ENCODE measurements around the gene PIP4P1. TPM values are rescaled to one million over a fixed set of nuclear protein-coding genes. Genes with fewer than 3 reads are reported as not detected.
A peak's percentile ranks its signal among the peaks of the same experiment; 100 is the strongest.

The PIP4P1 gene
- total and polyA plus RNA-seq, 10 of the 15 experiments (the other 5 are each of a cell fraction or from before 2014, with no cell fraction given), result 19.1 to 47.4 (median 39.7) TPM

DNA sequence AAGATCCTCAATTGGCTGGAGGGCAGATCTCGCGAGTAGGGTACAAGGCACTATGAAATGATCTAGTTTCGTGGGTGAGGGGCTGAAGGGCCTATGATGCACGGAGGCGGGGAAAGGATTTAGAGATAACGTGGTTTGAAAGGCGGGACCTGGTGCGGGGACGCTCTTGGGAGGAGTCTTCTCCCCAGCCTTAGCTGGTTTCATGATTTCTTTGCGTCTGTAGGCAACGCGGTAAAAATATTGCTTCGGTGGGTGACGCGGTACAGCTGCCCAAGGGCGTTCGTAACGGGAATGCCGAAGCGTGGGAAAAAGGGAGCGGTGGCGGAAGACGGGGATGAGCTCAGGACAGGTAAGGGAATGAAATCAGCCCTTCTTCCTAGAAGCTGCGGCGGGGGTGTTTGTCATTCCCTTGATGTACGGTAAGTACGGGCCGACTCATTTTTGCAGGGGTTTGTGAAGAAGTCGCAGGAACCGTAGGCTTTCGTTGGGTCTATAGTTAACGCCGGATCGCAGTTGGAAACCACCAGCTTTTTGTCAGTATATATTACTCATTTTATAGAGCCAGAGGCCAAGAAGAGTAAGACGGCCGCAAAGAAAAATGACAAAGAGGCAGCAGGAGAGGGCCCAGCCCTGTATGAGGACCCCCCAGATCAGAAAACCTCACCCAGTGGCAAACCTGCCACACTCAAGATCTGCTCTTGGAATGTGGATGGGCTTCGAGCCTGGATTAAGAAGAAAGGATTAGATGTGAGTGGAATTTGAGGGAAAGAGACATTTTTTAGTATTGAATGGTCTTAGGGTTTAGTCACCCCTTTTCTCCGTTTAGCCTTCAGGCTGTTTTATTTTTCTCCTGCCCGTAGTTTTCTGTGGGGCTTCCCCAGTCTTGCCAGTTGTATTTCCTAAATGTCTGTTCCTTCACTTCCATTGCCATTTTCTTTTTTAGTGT lies 5.6 kb downstream of the PIP4P1 start:
- peak overlapping the region; percentile 84 for H2AFZ ChIP-seq (ENCODE audit: control insufficient read depth, low read depth, low read length)
- H3K4me3 ChIP-seq, result peak overlapping the region; percentile 83
- TSS peak; percentile 93 for BruUV-seq (replicated peaks)
- H3K27me3 ChIP-seq (replicated peaks in 1 of 2; ENCODE audit: control insufficient read depth in 2 of 2, insufficient read depth in 2 of 2, low read length in 1 of 2), result no peaks in the 10 kb centered on the region
- DNase-seq (ENCODE audit: low read depth, low spot score) (no peak), ATAC-seq (peak; percentile 80), FAIRE-seq (peak; percentile 38)
- H3K4me1 ChIP-seq (ENCODE audit: control insufficient read depth, insufficient read depth, low read length), result peaks cover 6% of the 10 kb centered on the region
- ChIA-PET CTCF (interaction anchor here (0.7 to 4.7 kb wide), 9 partner anchors 14 to 219 kb away, joined by 3 to 48 read pairs (median 4); partner anchors contain the start of genes CCNB1IP1 and TEP1), RAD21 (ENCODE audit: unreplicated experiment) (interaction anchor here (0.6 to 2.9 kb wide), 10 partner anchors 14 to 1056 kb away, joined by 3 to 17 read pairs (median 4); partner anchors contain the start of genes PARP2, PNP and TEP1), SMC1A (ENCODE audit: uncharacterized antibody, unreplicated experiment) (interaction anchor here (0.9 to 3.0 kb wide), 13 partner anchors 17 to 128 kb away, joined by 3 to 27 read pairs (median 5); partner anchors contain the start of genes CCNB1IP1, PARP2 and TEP1), POLR2A (interaction anchor here (0.6 to 2.7 kb wide), 12 partner anchors 9 to 123 kb away, joined by 3 to 27 read pairs (median 5); partner anchors contain the start of genes CCNB1IP1, PARP2 and TEP1)
- intact Hi-C loops (cut with micrococcal nuclease; ENCODE audit: unreplicated experiment), result loop anchor here (1.0 to 2.0 kb wide), 3 partner anchors 27 to 112 kb away; partner anchors contain the start of genes PARP2 and TEP1
- peak overlapping the region; percentile 43 for H3K4me2 ChIP-seq (ENCODE audit: control insufficient read depth, insufficient read depth)
- H3K9ac ChIP-seq (ENCODE audit: control insufficient read depth, insufficient read depth, low read length), result peak overlapping the region; percentile 84
- peaks cover 51% of the 10 kb centered on the region for H3K79me2 ChIP-seq (ENCODE audit: control insufficient read depth, insufficient read depth, low read length)
- H3K36me3 ChIP-seq (ENCODE audit: control insufficient read depth in 2 of 2, insufficient read depth in 2 of 2, low read length in 1 of 2), result peaks cover 12 to 39% of the 10 kb centered on the region in 2 experiments
- no peaks in the 10 kb centered on the region for H3K9me3 ChIP-seq (replicated peaks; ENCODE audit: control insufficient read depth, insufficient read depth, low read length)
- under 1% methylated on average over 38 of the region's 39 CpGs for WGBS (ENCODE audit: insufficient coverage, insufficient replicate concordance, low lambda C conversion rate, missing lambda C conversion rate)
- H3K27ac ChIP-seq (ENCODE audit: control insufficient read depth, insufficient read depth), result peak overlapping the region; percentile 98
- in situ Hi-C loops (cut with MboI), result no loop called here
- no peaks in the 10 kb centered on the region for H4K20me1 ChIP-seq (ENCODE audit: control insufficient read depth, insufficient read depth)
- TF ChIP-seq RFX5 (IDR thresholded peaks at IDR 0.05; ENCODE audit: low read depth, low read length) (peak; percentile 47; the same call in 1 of the 2 replicates), IKZF1 (conservative IDR thresholded peaks at IDR 0.05) (no peak), TCF12 (IDR thresholded peaks at IDR 0.05; ENCODE audit: low read depth, low read length) (no peak), PAX8 (IDR thresholded peaks at IDR 0.05) (no peak), SIX5 (IDR thresholded peaks at IDR 0.05; ENCODE audit: low read depth, low read length, severe bottlenecking) (no peak), EED (IDR thresholded peaks at IDR 0.05; ENCODE audit: low read depth) (no peak), FOS (IDR thresholded peaks at IDR 0.05; ENCODE audit: borderline replicate concordance, extremely low read depth, insufficient read length) (no peak)
- TF ChIP-seq, protein P1, sequence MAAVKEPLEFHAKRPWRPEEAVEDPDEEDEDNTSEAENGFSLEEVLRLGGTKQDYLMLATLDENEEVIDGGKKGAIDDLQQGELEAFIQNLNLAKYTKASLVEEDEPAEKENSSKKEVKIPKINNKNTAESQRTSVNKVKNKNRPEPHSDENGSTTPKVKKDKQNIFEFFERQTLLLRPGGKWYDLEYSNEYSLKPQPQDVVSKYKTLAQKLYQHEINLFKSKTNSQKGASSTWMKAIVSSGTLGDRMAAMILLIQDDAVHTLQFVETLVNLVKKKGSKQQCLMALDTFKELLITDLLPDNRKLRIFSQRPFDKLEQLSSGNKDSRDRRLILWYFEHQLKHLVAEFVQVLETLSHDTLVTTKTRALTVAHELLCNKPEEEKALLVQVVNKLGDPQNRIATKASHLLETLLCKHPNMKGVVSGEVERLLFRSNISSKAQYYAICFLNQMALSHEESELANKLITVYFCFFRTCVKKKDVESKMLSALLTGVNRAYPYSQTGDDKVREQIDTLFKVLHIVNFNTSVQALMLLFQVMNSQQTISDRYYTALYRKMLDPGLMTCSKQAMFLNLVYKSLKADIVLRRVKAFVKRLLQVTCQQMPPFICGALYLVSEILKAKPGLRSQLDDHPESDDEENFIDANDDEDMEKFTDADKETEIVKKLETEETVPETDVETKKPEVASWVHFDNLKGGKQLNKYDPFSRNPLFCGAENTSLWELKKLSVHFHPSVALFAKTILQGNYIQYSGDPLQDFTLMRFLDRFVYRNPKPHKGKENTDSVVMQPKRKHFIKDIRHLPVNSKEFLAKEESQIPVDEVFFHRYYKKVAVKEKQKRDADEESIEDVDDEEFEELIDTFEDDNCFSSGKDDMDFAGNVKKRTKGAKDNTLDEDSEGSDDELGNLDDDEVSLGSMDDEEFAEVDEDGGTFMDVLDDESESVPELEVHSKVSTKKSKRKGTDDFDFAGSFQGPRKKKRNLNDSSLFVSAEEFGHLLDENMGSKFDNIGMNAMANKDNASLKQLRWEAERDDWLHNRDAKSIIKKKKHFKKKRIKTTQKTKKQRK (IDR thresholded peaks at IDR 0.05; ENCODE audit: low read depth, low read length), result no peak
- TF ChIP-seq, protein P2, sequence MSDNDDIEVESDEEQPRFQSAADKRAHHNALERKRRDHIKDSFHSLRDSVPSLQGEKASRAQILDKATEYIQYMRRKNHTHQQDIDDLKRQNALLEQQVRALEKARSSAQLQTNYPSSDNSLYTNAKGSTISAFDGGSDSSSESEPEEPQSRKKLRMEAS (IDR thresholded peaks at IDR 0.05; ENCODE audit: low read depth, low read length), result no peak
- TF ChIP-seq, protein P3, sequence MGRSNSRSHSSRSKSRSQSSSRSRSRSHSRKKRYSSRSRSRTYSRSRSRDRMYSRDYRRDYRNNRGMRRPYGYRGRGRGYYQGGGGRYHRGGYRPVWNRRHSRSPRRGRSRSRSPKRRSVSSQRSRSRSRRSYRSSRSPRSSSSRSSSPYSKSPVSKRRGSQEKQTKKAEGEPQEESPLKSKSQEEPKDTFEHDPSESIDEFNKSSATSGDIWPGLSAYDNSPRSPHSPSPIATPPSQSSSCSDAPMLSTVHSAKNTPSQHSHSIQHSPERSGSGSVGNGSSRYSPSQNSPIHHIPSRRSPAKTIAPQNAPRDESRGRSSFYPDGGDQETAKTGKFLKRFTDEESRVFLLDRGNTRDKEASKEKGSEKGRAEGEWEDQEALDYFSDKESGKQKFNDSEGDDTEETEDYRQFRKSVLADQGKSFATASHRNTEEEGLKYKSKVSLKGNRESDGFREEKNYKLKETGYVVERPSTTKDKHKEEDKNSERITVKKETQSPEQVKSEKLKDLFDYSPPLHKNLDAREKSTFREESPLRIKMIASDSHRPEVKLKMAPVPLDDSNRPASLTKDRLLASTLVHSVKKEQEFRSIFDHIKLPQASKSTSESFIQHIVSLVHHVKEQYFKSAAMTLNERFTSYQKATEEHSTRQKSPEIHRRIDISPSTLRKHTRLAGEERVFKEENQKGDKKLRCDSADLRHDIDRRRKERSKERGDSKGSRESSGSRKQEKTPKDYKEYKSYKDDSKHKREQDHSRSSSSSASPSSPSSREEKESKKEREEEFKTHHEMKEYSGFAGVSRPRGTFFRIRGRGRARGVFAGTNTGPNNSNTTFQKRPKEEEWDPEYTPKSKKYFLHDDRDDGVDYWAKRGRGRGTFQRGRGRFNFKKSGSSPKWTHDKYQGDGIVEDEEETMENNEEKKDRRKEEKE (IDR thresholded peaks at IDR 0.05), result no peak
- TF ChIP-seq, protein P4, sequence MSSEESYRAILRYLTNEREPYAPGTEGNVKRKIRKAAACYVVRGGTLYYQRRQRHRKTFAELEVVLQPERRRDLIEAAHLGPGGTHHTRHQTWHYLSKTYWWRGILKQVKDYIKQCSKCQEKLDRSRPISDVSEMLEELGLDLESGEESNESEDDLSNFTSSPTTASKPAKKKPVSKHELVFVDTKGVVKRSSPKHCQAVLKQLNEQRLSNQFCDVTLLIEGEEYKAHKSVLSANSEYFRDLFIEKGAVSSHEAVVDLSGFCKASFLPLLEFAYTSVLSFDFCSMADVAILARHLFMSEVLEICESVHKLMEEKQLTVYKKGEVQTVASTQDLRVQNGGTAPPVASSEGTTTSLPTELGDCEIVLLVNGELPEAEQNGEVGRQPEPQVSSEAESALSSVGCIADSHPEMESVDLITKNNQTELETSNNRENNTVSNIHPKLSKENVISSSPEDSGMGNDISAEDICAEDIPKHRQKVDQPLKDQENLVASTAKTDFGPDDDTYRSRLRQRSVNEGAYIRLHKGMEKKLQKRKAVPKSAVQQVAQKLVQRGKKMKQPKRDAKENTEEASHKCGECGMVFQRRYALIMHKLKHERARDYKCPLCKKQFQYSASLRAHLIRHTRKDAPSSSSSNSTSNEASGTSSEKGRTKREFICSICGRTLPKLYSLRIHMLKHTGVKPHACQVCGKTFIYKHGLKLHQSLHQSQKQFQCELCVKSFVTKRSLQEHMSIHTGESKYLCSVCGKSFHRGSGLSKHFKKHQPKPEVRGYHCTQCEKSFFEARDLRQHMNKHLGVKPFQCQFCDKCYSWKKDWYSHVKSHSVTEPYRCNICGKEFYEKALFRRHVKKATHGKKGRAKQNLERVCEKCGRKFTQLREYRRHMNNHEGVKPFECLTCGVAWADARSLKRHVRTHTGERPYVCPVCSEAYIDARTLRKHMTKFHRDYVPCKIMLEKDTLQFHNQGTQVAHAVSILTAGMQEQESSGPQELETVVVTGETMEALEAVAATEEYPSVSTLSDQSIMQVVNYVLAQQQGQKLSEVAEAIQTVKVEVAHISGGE (CRISPR knock-in tag; IDR thresholded peaks at IDR 0.05), result no peak
